ENCODE results near the gene GPR148.

Gene GPR148

GRCh38 chr2:130755256-130756052 is 26.6 kb downstream of the GPR148 start, which contains the start of gene AMER3:
Gene AMER3, plus strand, starts transcription at chr2:130755540. Its CDS starts 6,533 bp downstream, at chr2:130762073.
- no peak within 1 kb of the TSS for H3K27ac ChIP-seq (replicated peaks)
- DNase-seq (ENCODE audit: low read depth in 1 of 2, low spot score in 1 of 2): no peak

GRCh38 chr2:130756053-130756873 is 27.4 kb downstream of the GPR148 start:
- DNase-seq (ENCODE audit: low read depth in 1 of 2, low spot score in 1 of 2): no peak
- TF ChIP-seq GABPA (IDR thresholded peaks at IDR 0.05; ENCODE audit: low read depth) (no peak), REST (IDR thresholded peaks at IDR 0.05; ENCODE audit: insufficient replicate concordance, low read depth) (peak; percentile 91), POLR2AphosphoS5 (IDR thresholded peaks at IDR 0.05; ENCODE audit: low read depth) (no peak), SPI1 (IDR thresholded peaks at IDR 0.05; ENCODE audit: borderline replicate concordance, low read depth) (no peak)
- H3K27ac ChIP-seq (replicated peaks): no peak overlapping the region
- H3K4me3 ChIP-seq (replicated peaks; ENCODE audit: insufficient read depth, low read length): no peak overlapping the region
- H3K27me3 ChIP-seq (ENCODE audit: insufficient read depth, poor library complexity, severe bottlenecking): peaks cover 15% of the 10 kb centered on the region

More at GRCh38 chr2:130755256-130756052, 26.6 kb downstream of the GPR148 start, which contains the start of gene AMER3:
- Histone ChIP-seq H3K27me3 (ENCODE audit: insufficient read depth, poor library complexity, severe bottlenecking) (peaks cover 15% of the 10 kb centered on the region), H3K4me3 (replicated peaks; ENCODE audit: insufficient read depth, low read length) (no peak within 1 kb of the TSS)
- TF ChIP-seq REST (IDR thresholded peaks at IDR 0.05; ENCODE audit: insufficient replicate concordance, low read depth): no peak
- TF ChIP-seq SPI1 (IDR thresholded peaks at IDR 0.05; ENCODE audit: borderline replicate concordance, low read depth): no peak
- TF ChIP-seq CTCF (IDR thresholded peaks at IDR 0.05; ENCODE audit: insufficient read depth, low read length): no peak
- no peak for TF ChIP-seq GABPA (IDR thresholded peaks at IDR 0.05; ENCODE audit: low read depth)
- TF ChIP-seq POLR2AphosphoS5 (IDR thresholded peaks at IDR 0.05; ENCODE audit: low read depth): no peak

- Histone ChIP-seq H3K4me3 (replicated peaks; ENCODE audit: insufficient read depth, low read length) (no peak overlapping the region), H3K27ac (replicated peaks) (no peak overlapping the region), H3K27me3 (ENCODE audit: insufficient read depth, poor library complexity, severe bottlenecking) (peaks cover 15% of the 10 kb centered on the region)
- no peak for DNase-seq (ENCODE audit: low read depth in 1 of 2, low spot score in 1 of 2)
- TF ChIP-seq REST (IDR thresholded peaks at IDR 0.05; ENCODE audit: insufficient replicate concordance, low read depth) (no peak), CTCF (IDR thresholded peaks at IDR 0.05; ENCODE audit: insufficient read depth, low read length) (no peak), SPI1 (IDR thresholded peaks at IDR 0.05; ENCODE audit: borderline replicate concordance, low read depth) (no peak), GABPA (IDR thresholded peaks at IDR 0.05; ENCODE audit: low read depth) (no peak), POLR2AphosphoS5 (IDR thresholded peaks at IDR 0.05; ENCODE audit: low read depth) (no peak)
Measured at GRCh38 chr2:130756874-130757668, 28.2 kb downstream of the GPR148 start.

Measured in HL-60 (cell line).